GM19372 (cell line): ENCODE results near the gene GNAI1.

ENCODE experiments used
- ATAC-seq: cut with Tn5 transposase; IDR thresholded peaks from one replicate; pipeline ENCODE4 v1.9.1; 2021; ENCODE audit warnings: mild to moderate bottlenecking, low read depth, moderate library complexity; ENCODE audit not compliant: unreplicated experiment

The GNAI1 gene

DNA sequence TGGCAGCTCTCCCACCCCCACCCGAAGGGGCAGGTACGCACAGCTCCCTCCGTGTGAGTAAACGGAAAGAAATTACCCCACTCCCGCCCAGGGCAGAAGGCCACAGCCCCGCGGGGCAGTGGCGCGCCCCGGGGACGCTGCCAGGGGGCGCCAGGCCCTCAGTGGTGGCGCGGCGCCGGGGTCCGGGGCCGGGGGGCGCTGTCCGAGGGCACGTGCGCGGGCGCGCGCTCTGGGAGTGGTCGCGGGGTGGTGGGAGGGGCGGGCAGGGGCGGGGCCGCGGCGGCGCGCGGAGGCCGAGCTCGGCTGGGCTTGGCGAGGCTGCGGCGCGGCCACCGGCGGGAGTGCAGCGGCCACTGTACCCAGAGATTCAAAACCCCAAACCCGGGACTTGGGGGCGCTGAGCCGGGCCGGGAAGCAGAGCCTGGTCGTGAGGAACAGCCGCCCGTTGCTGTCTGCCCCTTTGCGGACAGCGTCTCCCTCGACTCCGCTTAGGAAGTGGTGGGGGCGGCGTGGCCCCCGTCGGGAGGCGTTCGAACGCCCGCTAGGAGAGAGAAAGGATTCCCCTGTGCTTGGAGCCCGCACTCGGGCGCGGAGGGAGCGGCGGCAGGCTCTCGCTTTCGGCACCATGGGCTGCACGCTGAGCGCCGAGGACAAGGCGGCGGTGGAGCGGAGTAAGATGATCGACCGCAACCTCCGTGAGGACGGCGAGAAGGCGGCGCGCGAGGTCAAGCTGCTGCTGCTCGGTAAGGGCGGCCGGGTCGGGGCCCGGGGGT is at the start of gene GNAI1:
Gene GNAI1 (plus strand): TSS at position 296 of the 773 bp plus-strand sequence. CDS start 330 bp downstream, at position 626.
- peak; percentile 45 for ATAC-seq

DNA sequence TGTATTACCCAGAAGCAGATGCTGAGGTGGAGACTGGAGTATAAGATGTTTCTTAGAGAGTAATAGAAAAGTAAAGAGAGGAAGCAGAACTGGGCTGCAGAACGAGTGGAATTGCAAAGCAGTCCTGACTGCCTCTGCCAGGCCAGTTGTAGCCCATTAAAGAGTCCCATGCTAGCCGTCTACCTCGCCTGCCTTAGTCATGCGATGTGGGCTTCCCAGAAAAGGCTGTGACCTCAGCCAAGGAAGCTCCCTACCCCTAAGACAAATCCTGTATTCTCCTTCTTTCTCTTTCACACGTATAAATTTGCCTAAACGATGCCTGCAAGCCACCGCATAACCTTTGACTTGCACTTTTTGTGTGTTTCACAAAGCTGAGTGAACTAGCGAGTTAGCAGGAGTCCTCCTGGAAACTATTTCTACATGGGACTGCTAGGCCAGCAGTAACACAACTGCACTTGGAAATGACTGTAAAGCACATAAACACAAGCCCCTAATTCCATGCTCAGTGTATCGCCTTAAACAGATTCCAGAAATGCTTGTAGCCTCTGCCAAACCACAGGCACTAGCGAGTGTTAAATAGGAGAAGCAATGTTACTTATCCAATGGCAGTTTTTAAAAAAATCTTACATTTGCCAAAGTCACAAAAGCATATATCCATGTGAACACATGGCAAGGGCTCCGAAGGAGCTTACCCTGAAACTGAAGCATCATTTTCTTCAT is 47.4 kb upstream of the GNAI1 start:
- no peak for ATAC-seq

DNA sequence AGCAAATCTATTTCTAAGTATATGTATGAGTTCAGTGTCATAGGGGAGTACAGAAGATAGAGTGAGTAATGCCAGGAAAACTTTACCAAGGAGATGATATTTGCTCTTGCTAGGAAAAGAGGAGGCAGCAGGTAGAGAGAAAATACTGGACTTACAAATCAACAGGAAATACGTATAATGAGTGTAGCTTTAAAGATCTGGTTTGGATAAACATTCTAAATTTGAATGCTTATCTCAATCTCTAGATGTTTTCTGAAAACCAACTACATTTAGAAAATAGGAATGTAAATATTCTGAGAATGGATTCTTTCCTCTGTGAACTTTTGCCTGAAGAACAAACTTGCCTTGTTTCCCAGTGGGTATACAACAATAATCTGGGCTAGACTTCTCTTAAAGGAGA is 46.9 kb upstream of the GNAI1 start:
- no peak for ATAC-seq

DNA sequence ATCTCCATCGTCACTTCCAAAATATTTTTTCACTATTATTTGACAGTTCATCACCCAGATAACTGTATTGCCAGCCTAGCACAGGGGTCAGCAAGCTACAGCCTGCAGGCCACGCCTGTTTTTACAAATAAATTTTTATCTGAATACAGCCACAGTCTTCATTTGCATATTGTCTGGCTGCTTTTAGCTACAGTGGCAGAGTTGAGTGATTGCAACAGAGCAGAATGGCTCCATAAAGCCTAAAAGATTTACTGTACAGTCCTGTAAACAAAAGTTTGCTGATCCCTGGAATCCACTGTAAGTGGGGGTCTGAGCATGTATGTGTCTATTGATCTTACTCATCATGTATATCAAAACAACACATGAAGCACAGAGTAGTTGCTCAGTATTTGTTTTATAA is 45.9 kb upstream of the GNAI1 start:
- ATAC-seq, result no peak

DNA sequence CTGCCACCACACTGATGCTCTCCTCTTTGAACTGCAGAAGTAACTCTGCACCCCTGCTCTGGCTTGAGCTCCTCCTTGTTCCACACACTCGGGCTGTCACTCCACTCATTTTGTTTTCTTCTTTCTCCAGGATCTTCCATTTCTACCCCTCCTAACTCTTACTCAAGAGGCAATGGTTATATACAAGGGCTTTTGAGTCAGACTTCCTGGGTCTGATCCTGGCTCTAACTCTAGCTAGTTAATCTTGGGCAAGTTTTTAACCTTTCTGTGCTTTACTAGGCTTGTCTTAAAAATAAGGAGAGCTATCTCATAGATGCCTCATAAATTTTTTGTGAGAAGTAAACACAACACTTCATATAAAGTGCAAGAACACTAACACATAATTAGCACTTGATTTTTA is 45.3 kb upstream of the GNAI1 start:
- no peak for ATAC-seq

DNA sequence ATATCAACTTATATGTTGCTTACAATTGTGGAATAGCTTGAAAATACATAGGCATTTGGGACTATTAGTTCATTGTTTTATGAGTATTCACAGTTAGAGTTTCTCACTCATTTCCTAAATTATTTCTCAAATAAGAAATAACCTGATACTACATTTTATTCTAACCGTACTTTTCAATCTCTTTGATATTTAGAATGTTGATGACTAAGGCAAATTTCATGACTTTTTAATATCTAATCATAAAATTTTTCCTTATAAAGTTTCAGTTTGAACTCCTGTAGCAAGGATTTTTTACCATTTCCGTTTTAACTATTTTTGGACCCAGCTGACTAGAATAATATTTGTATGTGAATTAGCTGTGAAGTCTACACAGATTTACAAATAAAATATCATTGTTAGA is 41.3 kb upstream of the GNAI1 start:
- ATAC-seq, result no peak

DNA sequence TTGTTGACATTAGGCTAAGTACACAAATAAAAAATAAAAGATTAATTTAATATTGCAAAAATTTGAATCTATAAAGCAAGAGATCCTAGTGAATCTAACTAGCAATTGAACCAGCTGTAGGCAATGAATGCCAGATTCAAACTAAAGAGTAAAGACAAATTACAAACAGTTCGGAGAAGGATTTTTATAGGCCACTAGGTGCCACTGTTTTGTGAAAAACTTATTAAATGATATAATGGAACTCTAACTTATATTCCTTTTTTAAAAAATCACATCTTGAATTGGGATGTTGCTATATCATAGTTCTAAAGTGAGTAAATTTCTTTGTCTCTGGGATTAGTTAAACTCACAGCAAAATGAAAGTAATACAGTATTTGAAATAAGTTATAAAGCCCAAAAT is 39.1 kb upstream of the GNAI1 start:
- ATAC-seq, result no peak

DNA sequence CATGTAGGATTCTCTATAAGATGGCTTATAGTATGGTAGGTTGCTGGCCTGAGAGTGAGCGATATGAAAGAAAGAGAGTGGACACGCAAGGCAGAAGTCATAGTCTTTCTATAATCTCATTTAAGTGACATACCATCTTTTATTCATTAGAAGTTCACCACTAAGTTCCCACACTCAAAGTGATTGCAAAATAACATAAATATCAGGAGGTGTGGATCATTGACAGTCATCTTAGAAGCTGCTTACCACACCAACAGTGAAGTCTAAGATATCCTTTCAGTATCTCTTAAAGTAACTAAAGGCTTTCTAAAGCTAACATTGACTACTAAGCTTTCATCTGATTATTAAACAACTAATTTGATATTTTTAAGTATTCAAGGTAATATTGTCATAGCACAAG is 36.9 kb upstream of the GNAI1 start:
- no peak for ATAC-seq

DNA sequence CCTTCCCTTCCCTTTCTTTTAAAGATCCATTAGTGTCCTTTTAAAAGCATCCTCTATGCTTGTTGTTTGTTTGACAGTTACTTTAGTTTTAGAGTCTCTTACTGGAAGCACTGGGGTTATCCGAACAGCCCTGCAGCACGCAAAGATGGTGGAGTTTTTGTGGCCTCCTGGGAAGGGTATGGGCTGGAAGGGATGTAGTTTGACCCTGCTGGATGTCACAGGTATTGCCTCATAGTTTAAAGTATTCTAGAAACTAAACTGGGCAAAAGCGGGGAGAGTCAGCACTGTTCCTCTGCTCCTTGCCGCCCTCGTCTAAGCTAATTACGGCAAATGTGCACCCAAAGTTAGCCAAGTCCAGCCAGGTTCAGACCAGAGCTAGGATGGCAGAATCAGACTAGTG is 35.8 kb upstream of the GNAI1 start:
- ATAC-seq, result no peak

DNA sequence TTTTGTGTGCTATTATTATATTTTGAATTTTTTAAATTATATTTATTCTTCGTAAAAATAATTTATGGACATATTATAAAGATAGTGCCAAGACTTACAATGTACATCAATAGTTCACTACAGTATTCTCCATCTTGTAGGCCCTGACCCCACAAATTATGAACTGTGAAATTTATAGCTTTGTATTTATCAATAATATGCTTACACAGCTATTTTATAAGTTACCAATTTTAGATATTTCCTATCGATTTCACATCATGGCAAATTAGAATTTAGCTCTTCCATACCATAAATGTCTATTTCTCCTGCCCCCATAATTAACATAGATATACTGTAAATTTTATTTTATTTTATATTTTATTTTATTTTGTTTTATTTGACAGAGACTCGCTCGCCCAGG is 34.4 kb upstream of the GNAI1 start:
- no peak for ATAC-seq

DNA sequence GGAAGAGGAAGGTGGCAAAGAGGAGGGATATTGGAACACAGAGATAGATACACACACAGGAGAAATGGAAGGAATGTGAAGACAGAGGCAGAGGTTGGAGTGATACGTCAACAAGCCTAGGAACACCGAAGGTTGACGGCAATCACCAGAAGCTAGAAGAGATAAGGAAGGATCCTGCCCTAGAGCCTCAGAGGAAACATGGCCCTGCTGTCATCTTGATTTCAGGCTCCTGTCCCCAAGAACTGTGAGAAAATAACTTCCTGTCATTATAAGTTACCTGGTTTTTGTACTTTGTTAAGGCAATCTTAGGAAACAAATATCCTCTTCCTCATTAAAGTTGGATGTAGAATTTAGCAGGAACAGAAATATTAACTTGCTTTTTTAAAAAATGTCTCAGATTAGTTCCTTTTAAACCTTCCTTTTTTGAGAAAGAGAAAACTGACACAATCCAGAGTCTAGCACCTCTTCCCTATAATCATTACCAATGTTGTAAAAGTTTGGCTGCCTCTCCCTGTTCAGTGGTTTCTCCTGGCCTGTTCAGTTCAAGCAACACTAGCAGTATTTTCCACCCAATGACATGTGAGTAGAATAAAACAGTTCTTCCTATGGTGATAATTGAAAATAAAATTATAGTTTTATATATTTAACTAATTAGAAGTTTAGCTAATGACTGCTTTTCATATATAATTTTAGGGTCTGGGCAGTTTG is 28.8 kb upstream of the GNAI1 start:
- no peak for ATAC-seq

DNA sequence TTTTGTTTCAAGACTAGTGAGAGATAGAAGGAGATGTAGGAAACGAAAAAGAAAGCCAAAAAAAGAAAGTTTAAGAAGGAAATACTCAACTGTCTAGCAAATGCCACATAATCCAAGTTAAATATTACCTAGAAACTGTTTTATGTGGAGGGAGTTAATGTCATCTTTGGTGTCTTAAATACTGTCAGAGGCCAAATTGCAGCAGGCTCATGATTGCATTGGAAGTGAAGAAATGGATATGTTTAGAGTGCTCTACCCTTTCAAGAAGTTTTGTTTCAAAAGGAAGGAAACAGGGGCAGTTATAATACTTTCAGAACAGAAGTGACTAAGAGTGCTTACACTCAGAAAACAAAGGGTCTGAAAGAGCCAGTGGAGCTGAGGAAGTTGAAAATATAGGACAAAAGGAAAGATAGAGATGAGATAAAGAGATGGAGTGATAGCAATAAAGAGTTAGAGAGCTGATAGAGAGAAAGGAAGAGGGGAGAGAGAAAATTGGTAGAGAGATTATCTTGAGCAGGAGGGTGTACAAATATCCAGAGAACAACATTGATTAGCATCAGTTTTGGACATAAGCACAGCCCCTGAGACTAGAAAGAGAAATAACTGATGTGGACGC is 28.0 kb upstream of the GNAI1 start:
- ATAC-seq, result peak; percentile 51

DNA sequence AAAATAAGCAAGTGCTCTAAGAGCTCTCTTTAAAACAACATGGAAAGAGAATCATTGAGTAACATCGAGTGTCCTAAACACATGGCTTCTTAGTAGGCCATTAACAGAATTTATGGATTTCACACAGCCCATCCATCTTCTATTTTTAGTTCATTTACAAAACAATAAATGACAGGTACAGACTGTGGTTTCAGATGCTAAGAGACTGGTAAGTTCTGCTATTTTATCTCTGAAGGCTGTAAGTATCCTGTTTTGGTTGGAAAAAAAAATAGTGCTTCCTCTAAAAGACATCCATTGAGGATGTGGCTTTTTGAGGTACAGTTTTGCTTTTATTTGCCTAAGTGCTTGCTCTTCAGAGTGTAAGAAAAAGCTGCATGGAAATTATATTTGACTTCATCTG is 27.4 kb upstream of the GNAI1 start:
- peak; percentile 47 for ATAC-seq

DNA sequence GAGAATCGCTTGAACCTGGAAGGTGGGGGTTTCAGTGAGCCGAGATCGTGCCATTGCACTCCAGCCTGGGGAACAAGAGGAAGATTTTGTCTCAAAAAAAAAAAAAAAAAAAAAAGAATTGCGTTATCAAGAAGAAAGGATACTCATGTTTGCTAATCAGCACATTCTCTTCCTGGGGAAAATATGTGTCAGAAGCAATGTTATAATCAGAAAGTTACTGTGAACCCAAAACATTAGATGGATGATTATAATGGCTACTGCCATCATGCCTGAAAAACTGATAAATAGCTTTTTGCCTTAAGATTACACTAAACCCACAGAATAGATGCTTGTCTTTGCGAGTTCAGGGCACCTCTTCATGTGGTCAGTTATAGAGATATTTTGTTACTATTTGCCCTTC is 24.3 kb upstream of the GNAI1 start:
- no peak for ATAC-seq

DNA sequence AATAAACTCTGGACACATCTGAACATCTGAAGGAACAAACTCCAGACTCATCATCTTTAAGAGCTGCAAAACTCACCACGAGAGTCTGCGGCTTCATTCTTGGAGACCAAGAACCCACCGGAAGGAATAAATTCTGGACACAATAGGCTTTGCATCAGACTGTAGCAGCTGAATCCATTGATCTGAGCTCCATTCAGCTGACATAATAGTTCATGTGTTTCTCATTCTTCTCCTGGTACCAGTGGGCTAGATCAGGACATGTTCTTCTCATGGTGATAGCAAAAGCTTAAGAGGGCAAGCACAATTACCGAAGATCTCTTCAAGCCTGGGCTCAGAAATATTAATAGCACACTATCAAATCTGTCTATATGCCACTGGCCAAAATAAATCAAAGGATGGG is 20.5 kb upstream of the GNAI1 start:
- ATAC-seq, result no peak

DNA sequence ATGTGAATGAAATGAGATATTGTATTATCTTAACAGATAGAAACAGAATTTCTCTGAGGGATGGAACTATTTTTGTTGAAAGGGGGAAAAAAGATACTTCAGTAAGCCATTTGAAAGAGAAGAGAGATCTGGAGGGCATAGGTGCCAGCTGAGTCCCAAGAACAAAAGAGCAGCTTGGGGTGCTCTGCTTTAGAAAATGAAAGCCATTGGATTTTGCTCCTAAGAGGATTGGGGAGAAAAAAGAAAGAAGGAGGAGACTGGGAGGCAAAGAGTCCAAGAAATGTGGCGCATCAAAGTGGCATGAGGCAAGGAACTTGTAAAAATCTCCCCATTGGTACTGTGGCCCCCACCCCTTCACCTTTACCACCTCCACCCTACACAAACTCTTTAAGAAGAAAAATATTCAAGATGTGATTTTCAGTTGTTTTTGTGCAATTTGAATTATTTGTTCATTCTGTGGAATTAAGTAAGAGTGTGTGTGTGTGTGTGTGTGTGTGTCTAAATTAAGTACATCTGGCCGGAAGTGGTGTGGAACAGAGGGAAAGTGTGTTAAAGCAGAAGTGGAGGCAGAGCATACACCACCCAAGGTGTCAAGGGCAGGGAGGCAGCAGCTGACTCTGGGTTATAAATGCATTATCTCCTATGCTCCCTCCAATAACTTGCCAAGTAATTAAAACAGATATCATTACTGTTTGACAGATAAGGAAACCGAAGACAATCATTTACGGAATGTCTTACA is 9.9 kb upstream of the GNAI1 start:
- ATAC-seq, result no peak

DNA sequence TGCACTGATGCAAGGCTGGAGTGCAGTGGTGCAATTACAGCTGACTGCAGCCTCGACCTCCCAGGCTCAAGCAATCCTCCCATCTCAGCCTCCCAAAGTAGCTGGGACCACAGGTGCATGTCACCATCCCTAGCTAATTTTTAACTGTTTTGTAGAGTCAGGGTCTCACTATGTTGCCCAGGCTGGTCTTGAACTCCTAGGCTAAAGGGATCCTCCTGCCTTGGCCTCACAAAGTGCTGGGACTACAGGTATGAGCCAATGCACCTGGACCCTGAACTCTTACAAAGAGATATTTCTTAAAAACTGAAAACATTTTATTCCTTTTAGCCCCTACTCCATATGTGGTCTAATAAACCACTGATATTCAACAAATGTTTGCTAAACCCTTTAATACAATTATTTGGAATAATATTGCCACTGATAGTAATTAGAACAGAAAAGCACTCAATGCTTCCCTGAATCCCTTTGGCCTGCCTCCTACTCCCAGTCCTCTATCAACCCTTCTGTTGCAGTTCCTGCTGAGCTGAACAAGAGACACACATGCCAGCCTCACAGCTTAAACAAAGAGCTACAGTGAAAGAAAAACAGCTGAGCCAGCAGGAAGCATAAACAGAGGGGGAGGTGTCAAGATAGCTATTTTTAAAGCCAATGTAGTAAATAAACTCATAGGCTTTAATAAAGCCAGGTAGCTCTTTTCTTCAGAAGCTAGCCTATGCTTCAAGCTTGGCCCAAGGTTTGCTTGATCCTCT is 7.0 kb upstream of the GNAI1 start:
- ATAC-seq, result no peak

DNA sequence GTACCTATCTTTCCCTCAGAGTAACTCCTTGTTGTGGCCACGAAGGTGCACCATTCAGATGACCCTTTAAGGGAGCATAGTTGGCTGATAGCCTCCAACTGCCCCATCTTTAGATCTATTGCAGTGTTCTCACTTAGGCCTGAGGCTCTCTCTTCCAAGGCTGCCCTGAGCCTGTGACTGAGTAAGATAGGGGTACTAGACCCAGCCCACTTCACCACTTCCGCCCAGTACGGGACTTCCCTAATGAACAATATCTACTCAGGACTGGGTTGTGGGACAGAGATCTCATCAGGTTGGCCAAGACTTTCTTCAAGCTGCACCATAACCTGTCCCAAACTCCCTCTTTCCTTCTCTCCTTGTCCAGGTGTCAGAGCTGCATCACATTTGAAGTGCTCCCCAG is 5.7 kb upstream of the GNAI1 start:
- no peak for ATAC-seq

DNA sequence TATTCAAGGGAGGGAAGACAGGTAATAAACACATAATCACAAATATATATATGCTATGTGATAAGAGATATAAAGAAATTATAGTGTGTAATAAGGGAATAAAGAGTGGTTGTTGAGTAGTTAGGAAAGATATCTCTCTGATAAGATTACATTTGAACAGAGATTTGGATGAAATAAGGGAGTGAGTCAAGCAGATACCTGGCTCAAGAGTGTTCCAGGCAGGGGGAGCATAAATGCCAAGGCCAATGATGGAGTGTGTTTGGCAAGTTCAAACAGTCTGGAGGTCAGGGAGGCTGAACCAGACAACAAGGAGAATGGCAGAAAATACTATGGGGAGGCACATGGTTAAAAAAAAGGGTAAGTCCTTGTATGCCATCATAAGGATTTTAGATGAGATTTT is 4.8 kb upstream of the GNAI1 start:
- no peak for ATAC-seq
